ENCODE data around the gene CEP350.

GRCh38 chr1:179996099-179996498, 41.5 kb downstream of the CEP350 start:
- TF ChIP-seq CTCF (conservative IDR thresholded peaks at IDR 0.05; ENCODE audit: low read depth, low read length): no peak
- TF ChIP-seq EZH2 (IDR thresholded peaks at IDR 0.05; ENCODE audit: low read length, unreplicated experiment): no peak
- no peak for TF ChIP-seq EZH2phosphoT487 (IDR thresholded peaks at IDR 0.05; ENCODE audit: borderline replicate concordance, low read length)

Data from PC-3 (cell line).